Mucosa of rectum (tissue), 2 donors: Measurements from ENCODE around the gene PER2.
A peak's percentile ranks its signal among the peaks of the same experiment; 100 is the strongest.

Experiments used
- H3K27ac ChIP-seq, 2 donors: one replicate each; pipeline ENCODE4 v1.7.0; 2013; ENCODE audit warnings: inconsistent platforms in 2 of 2, low read depth in 2 of 2, low read length in 2 of 2
- H3K27me3 ChIP-seq, 2 donors: one replicate each; pipeline ENCODE4 v1.7.0; 2013; ENCODE audit warnings: low read length in 2 of 2; ENCODE audit not compliant: control insufficient read depth in 2 of 2, insufficient read depth in 2 of 2
- H3K36me3 ChIP-seq, 2 donors: one replicate each; pipeline ENCODE4 v1.7.0; 2013; ENCODE audit warnings: low read length in 2 of 2; ENCODE audit not compliant: control insufficient read depth in 2 of 2, insufficient read depth in 2 of 2
- H3K4me1 ChIP-seq, 2 donors: one replicate each; pipeline ENCODE4 v1.7.0; 2013; ENCODE audit warnings: low read length in 2 of 2, mild to moderate bottlenecking in 1 of 2; ENCODE audit not compliant: control insufficient read depth in 2 of 2, insufficient read depth in 2 of 2
- H3K4me3 ChIP-seq, 2 donors: one replicate each; pipeline ENCODE4 v1.7.0; 2013; ENCODE audit warnings: low read length in 2 of 2
- H3K9ac ChIP-seq, 2 donors: one replicate each; pipeline ENCODE4 v1.7.0; 2013; ENCODE audit warnings: low read length in 2 of 2, low read depth in 1 of 2, mild to moderate bottlenecking in 1 of 2
- H3K9me3 ChIP-seq, 2 donors: one replicate each; pipeline ENCODE4 v1.7.0; 2013; ENCODE audit warnings: low read length in 2 of 2; ENCODE audit not compliant: control insufficient read depth in 2 of 2
- donor health status: healthy.
- donor health status: Normal muscosa, but diverticular disease.

PER2 gene

GRCh38 chr2:238288650-238289573, 502 bp upstream of the PER2 start:
- peaks cover 57 to 61% of the 10 kb centered on the region in 2 donors for H3K4me1 ChIP-seq
- no peaks in the 10 kb centered on the region for H3K27me3 ChIP-seq
- H3K27ac ChIP-seq = peak overlapping the region; percentile 91 to 93
- H3K9ac ChIP-seq = peak overlapping the region; percentile 97 to 98
- H3K36me3 ChIP-seq = no peaks in the 10 kb centered on the region
- H3K9me3 ChIP-seq = no peaks in the 10 kb centered on the region
- H3K4me3 ChIP-seq = peak overlapping the region; percentile 75 to 89

- Histone ChIP-seq H3K36me3 (no peaks in the 10 kb centered on the region), H3K9me3 (no peaks in the 10 kb centered on the region), H3K4me3 (peak overlapping the region; percentile 75 to 89), H3K4me1 (peaks cover 66 to 73% of the 10 kb centered on the region in 2 donors), H3K9ac (peak overlapping the region; percentile 97 to 98), H3K27me3 (no peaks in the 10 kb centered on the region), H3K27ac (peak overlapping the region; percentile 91 to 93)
Measured at GRCh38 chr2:238286987-238287736, 1.2 kb downstream of the PER2 start.

GRCh38 chr2:238286551-238286950, 1.9 kb downstream of the PER2 start:
- H3K4me1 ChIP-seq = peaks cover 72 to 77% of the 10 kb centered on the region in 2 donors
- no peaks in the 10 kb centered on the region for H3K9me3 ChIP-seq
- no peaks in the 10 kb centered on the region for H3K27me3 ChIP-seq
- peak overlapping the region; percentile 97 to 98 for H3K9ac ChIP-seq
- peak overlapping the region; percentile 91 to 93 for H3K27ac ChIP-seq
- peak overlapping the region; percentile 42 to 89 for H3K4me3 ChIP-seq
- no peaks in the 10 kb centered on the region for H3K36me3 ChIP-seq

- H3K27me3 ChIP-seq = no peaks in the 10 kb centered on the region
- peak overlapping the region; percentile 10 to 89 for H3K4me3 ChIP-seq
- H3K9ac ChIP-seq = peak overlapping the region; percentile 97 to 98
- H3K4me1 ChIP-seq = peaks cover 69 to 75% of the 10 kb centered on the region in 2 donors
- peak overlapping the region; percentile 91 to 93 for H3K27ac ChIP-seq
- no peaks in the 10 kb centered on the region for H3K9me3 ChIP-seq
- H3K36me3 ChIP-seq = no peaks in the 10 kb centered on the region
Measured at GRCh38 chr2:238286095-238286494, 2.3 kb downstream of the PER2 start.

GRCh38 chr2:238285653-238286082, 2.7 kb downstream of the PER2 start:
- Histone ChIP-seq H3K4me3 (peak overlapping the region; percentile 50 to 89), H3K36me3 (no peaks in the 10 kb centered on the region), H3K9ac (peak overlapping the region; percentile 97 to 98), H3K27ac (peak overlapping the region; percentile 91 to 93), H3K9me3 (no peaks in the 10 kb centered on the region), H3K27me3 (no peaks in the 10 kb centered on the region), H3K4me1 (peaks cover 66 to 73% of the 10 kb centered on the region in 2 donors)

- Histone ChIP-seq H3K27me3 (no peaks in the 10 kb centered on the region), H3K9ac (peak overlapping the region; percentile 83 to 97), H3K4me3 (peak overlapping the region; percentile 50 to 61), H3K4me1 (peaks cover 60 to 76% of the 10 kb centered on the region in 2 donors), H3K27ac (peak overlapping the region; percentile 91 to 93), H3K36me3 (no peaks in the 10 kb centered on the region), H3K9me3 (no peaks in the 10 kb centered on the region)
Measured at GRCh38 chr2:238284802-238285515, 3.5 kb downstream of the PER2 start.

GRCh38 chr2:238282861-238283738, 5.3 kb downstream of the PER2 start:
- Histone ChIP-seq H3K9me3 (no peaks in the 10 kb centered on the region), H3K27me3 (no peaks in the 10 kb centered on the region), H3K4me3 (no peak overlapping the region), H3K9ac (peak overlapping the region in 1 of 2 donors; percentile 20), H3K4me1 (peaks cover 63 to 80% of the 10 kb centered on the region in 2 donors), H3K36me3 (peaks cover 0 to 4% of the 10 kb centered on the region in 2 donors), H3K27ac (no peak overlapping the region)

GRCh38 chr2:238281826-238282480, 6.5 kb downstream of the PER2 start:
- Histone ChIP-seq H3K4me3 (no peak overlapping the region), H3K36me3 (peaks cover 7 to 10% of the 10 kb centered on the region in 2 donors), H3K27ac (no peak overlapping the region), H3K9me3 (no peaks in the 10 kb centered on the region), H3K27me3 (no peaks in the 10 kb centered on the region), H3K4me1 (peaks cover 54 to 72% of the 10 kb centered on the region in 2 donors), H3K9ac (no peak overlapping the region)
